ENCODE data around the gene FGF18. TPM values are rescaled to one million over a fixed set of nuclear protein-coding genes. Genes with fewer than 3 reads are reported as not detected.

The FGF18 gene
- total and polyA plus RNA-seq, 11 donors, result 3.4 to 63.0 (median 16.4) TPM

- Histone ChIP-seq H3K4me1 (peaks cover 0 to 13% (median 2%) of the 10 kb centered on the region in 12 donors), H3K4me3 (no peak overlapping the region), H3K36me3 (peaks cover 0 to 25% (median 0%) of the 10 kb centered on the region in 9 donors), H3K9me3 (no peaks in the 10 kb centered on the region), H3K27me3 (no peaks in the 10 kb centered on the region), H3K27ac (no peak overlapping the region)
- intact Hi-C loops (cut with DNase I), result no loop called here
- WGBS, 4 donors, result 87 to 95% (median 93%) methylated on average over 25 of the region's 25 CpGs
- TF ChIP-seq, protein P1, sequence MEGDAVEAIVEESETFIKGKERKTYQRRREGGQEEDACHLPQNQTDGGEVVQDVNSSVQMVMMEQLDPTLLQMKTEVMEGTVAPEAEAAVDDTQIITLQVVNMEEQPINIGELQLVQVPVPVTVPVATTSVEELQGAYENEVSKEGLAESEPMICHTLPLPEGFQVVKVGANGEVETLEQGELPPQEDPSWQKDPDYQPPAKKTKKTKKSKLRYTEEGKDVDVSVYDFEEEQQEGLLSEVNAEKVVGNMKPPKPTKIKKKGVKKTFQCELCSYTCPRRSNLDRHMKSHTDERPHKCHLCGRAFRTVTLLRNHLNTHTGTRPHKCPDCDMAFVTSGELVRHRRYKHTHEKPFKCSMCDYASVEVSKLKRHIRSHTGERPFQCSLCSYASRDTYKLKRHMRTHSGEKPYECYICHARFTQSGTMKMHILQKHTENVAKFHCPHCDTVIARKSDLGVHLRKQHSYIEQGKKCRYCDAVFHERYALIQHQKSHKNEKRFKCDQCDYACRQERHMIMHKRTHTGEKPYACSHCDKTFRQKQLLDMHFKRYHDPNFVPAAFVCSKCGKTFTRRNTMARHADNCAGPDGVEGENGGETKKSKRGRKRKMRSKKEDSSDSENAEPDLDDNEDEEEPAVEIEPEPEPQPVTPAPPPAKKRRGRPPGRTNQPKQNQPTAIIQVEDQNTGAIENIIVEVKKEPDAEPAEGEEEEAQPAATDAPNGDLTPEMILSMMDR (IDR thresholded peaks at IDR 0.05), result no peak
- no peak for TF ChIP-seq POLR2A (IDR thresholded peaks at IDR 0.05)
- DNase-seq (no peak), ATAC-seq (no peak)
Measured at GRCh38 chr5:171457208-171457981, 37.9 kb downstream of the FGF18 start.

GRCh38 chr5:171459839-171460238 lies 40.4 kb downstream of the FGF18 start:
- peak in 1 of 4 donors; percentile 25 for ATAC-seq
- H3K36me3 ChIP-seq, result peaks cover 0 to 25% (median 0%) of the 10 kb centered on the region in 9 donors
- intact Hi-C loops (cut with DNase I), result no loop called here
- H3K4me3 ChIP-seq, result no peak overlapping the region
- H3K27ac ChIP-seq, result no peak overlapping the region
- peaks cover 0 to 6% (median 0%) of the 10 kb centered on the region in 12 donors for H3K4me1 ChIP-seq
- 72 to 77% (median 73%) methylated on average over 3 to 6 of the region's 6 CpGs for WGBS, 4 donors
- no peaks in the 10 kb centered on the region for H3K27me3 ChIP-seq
- no peaks in the 10 kb centered on the region for H3K9me3 ChIP-seq
- TF ChIP-seq, protein P1 (IDR thresholded peaks at IDR 0.05), result no peak
- TF ChIP-seq POLR2A (IDR thresholded peaks at IDR 0.05), result no peak
- DNase-seq, result no peak

DNA sequence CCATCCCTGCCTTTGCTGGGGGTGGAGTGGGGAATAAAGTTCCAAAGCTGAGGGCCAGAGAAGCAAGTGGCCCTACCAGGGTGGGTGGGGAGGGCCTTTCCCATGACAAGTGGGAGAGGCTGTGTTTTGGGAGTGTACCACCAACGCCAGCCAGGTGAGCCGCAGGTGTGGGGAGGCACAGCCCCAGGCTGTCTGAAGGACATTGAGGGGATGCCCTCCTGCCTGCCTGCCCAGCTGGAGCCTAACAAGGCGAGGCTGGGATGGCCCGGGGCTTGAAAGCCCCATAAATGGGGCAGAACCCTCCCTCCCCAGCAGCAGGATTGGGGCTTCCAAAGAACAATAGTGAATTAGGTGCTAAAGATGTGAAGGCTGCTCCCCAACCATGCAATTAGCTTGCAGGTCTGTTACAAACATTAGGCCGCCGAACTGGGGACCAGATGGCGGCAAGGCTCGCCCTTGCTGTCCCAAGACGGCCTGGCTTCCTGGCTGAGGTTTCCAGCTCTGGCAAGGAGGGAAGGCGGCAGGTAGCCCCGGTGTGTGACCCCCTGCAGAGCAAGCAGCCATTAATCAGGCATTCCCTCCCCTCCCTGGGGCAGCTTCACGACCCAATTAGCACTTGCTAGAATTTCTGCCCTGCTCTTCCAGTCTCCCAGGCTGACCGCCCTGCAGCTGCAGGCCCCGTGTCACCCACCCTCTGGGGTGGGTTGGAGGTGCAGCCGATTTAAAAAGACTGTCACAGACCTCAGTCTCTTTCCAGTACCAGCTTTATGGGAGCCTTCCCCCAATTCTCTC lies 42.9 kb downstream of the FGF18 start:
- H3K27me3 ChIP-seq, result no peaks in the 10 kb centered on the region
- no peak overlapping the region for H3K27ac ChIP-seq
- H3K4me1 ChIP-seq, result peaks cover 0 to 5% (median 0%) of the 10 kb centered on the region in 12 donors
- TF ChIP-seq, protein P1 (IDR thresholded peaks at IDR 0.05), result no peak
- no peak for TF ChIP-seq POLR2A (IDR thresholded peaks at IDR 0.05)
- 73 to 80% (median 76%) methylated on average over 7 to 15 of the region's 15 CpGs for WGBS, 4 donors
- ATAC-seq (no peak), DNase-seq (no peak)
- no peaks in the 10 kb centered on the region for H3K9me3 ChIP-seq
- H3K36me3 ChIP-seq, result peaks cover 0 to 8% (median 0%) of the 10 kb centered on the region in 9 donors
- intact Hi-C loops (cut with DNase I), result no loop called here
- H3K4me3 ChIP-seq, result no peak overlapping the region

Measured in heart left ventricle (tissue), 16 donors.